Left renal cortex interstitium (tissue), 4 donors: ENCODE results near the gene ADSS2. TPM values are rescaled to one million over a fixed set of nuclear protein-coding genes. Genes with fewer than 3 reads are reported as not detected.
"Not testable (repeated sequence)": the region's sequence is repeated elsewhere in the genome, so short reads cannot be mapped to it uniquely, and the experiment has no call there.

Source experiments
- DNase-seq, 4 donors: peaks; one replicate each; pipeline ENCODE4 v3.0.0-alpha.2; 2013; ENCODE audit warnings: low read depth in 4 of 4, low spot score in 2 of 4, missing footprints in 1 of 4
- polyA plus RNA-seq, 4 donors: library from polyadenylated mRNA; unstranded; fragments of 120-200 nt; gene quantifications; one replicate each; pipeline ENCODE4 v1.2.1, GENCODE V29; 2013; ENCODE audit not compliant: insufficient read length in 4 of 4

The ADSS2 gene
- polyA plus RNA-seq, 4 donors: 53.8 to 65.8 (median 60.3) TPM

GRCh38 chr1:244369256-244370057 is 82.3 kb downstream of the ADSS2 start:
- no peak for DNase-seq

GRCh38 chr1:244368279-244368678 is 83.4 kb downstream of the ADSS2 start:
- DNase-seq: no peak

DNA sequence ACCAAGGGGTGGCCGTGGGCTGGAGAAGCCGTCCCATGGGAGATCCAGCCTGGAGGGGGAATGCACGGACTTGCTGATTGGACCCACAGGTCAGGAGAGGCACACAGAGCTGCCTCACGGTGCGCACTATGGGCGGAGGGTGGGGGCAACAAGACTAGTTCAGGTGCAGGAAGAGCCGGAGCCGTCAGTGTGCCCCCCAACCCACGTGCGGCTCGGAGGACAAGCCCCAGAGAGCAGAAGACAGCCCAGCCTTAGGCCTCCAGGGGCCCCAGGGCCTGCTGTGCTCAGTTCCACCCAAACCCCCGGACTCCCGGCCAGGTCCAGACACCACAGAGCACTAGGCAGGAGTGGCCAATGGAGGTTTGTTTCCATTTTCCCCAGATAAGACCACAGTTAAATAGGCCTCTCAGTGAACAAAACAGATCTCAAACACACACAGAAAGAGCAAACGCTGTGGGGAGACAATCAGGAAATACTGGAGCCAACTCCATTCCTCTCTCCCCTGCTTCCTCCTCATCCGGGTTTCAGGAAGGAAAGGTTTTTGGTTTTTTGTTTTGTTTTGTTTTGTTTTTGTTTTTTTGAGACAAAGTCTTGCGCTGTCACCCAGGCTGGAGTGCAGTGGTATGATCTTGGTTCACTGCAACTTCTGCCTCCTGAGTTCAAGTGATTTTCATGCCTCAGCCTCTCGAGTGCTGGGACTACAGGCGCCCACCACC is 84.2 kb downstream of the ADSS2 start:
- DNase-seq: no peak

- no peak for DNase-seq
Observed at GRCh38 chr1:244365809-244366208, 85.9 kb downstream of the ADSS2 start.

GRCh38 chr1:244365262-244365661 is 86.4 kb downstream of the ADSS2 start:
- not testable (repeated sequence) for DNase-seq

- DNase-seq: no peak
Observed at GRCh38 chr1:244362476-244362875, 89.2 kb downstream of the ADSS2 start.

DNA sequence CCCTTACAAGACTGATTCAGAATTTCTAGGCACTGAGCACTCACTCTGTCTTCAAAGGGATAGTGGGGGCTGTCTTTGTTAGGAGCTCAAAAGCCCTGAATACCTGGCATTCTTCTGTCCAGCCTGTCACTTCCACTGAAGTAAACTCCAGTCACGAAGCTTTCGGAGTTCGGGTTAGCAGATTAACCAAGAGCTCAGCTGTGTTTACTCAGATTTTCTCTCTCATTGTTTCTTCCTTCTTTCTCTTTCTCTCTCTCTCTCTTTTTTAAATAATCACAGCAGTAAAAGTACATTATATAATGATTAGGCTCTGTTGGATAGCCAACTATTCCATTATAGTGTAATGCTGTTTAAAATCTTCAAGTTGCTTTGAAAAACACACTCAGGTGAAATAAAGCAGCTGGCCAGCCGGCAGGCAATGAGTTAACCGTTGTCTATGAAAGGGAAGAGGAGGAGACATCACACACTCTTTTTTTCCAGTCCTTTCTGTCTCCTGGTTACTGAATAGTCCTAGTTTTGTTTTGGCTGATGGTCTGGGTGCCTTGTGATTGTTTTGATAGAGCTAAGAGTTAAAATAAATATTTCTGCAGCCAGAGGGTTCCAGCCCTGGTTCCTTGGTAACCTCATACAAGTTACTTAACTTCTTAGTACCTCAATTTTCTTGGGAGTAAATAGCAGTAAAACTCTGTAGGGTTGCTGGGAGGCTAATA is 89.8 kb downstream of the ADSS2 start:
- no peak for DNase-seq

Other genes with a start within 250 kb of the ADSS2 start
- 1 to 10 TPM; 1.2 to 2.9 (median 2.1) TPM for gene CATSPERE, start 9.4 kb upstream of the ADSS2 start, polyA plus RNA-seq
- gene DESI2, start 201.2 kb upstream of the ADSS2 start, polyA plus RNA-seq: 10 to 100 TPM; 42.7 to 51.8 (median 47.5) TPM